Kidney (tissue), 14 donors: ENCODE measurements around the gene USP49. TPM values are rescaled to one million over a fixed set of nuclear protein-coding genes. Genes with fewer than 3 reads are reported as not detected.

Experiments
- DNase-seq, 5 donors: peaks; one replicate each; pipeline ENCODE4 v3.0.0-alpha.2; 2013 to 2020
- FAIRE-seq: peaks from 2 replicates; lab custom pipeline; 2012; peaks lifted over from hg19 to GRCh38; lab: Jason Lieb, UNC
- H3K27ac ChIP-seq, 2 donors: one replicate each; pipeline ENCODE4 v1.7.0; 2013; ENCODE audit warnings: low read depth in 2 of 2, low read length in 2 of 2, inconsistent platforms in 1 of 2
- H3K27me3 ChIP-seq: one replicate; pipeline ENCODE4 v1.7.1; 2013; ENCODE audit warnings: low read length, inconsistent platforms; ENCODE audit not compliant: control insufficient read depth, insufficient read depth
- H3K36me3 ChIP-seq, 3 donors: one replicate each; pipeline versions ENCODE4 v1.7.0 to v1.7.1; 2013; ENCODE audit warnings: low read length in 3 of 3, control low read depth in 1 of 3, inconsistent platforms in 1 of 3; ENCODE audit not compliant: insufficient read depth in 3 of 3, control insufficient read depth in 2 of 3
- H3K4me1 ChIP-seq, 3 donors: one replicate each; pipeline versions ENCODE4 v1.7.0 to v1.7.1; 2013; ENCODE audit warnings: low read length in 3 of 3, inconsistent platforms in 1 of 3, low read depth in 1 of 3; ENCODE audit not compliant: control insufficient read depth in 2 of 3, insufficient read depth in 2 of 3
- H3K4me3 ChIP-seq, 3 donors: one replicate each; pipeline versions ENCODE4 v1.7.0 to v1.8.1; 2013; ENCODE audit warnings: low read length in 3 of 3, control low read depth in 1 of 3, inconsistent platforms in 1 of 3
- H3K9ac ChIP-seq, 3 donors: one replicate each; pipeline versions ENCODE4 v1.7.0 to v1.7.1; 2013; ENCODE audit warnings: low read length in 3 of 3, control low read depth in 1 of 3, inconsistent platforms in 1 of 3
- H3K9me3 ChIP-seq, 3 donors: one replicate each; pipeline versions ENCODE4 v1.7.0 to v1.7.1; 2013; ENCODE audit warnings: low read length in 3 of 3, control low read depth in 1 of 3, inconsistent platforms in 1 of 3; ENCODE audit not compliant: control insufficient read depth in 2 of 3, insufficient read depth in 1 of 3
- CTCF ChIP-seq: IDR thresholded peaks from 3 replicates; pipeline ENCODE4 v1.5.1; 2012; ENCODE audit warnings: mild to moderate bottlenecking, moderate library complexity, borderline replicate concordance; ENCODE audit not compliant: insufficient read depth; ENCODE audit errors: extremely low read depth
- intact Hi-C: fragments of 100-400 bp; cut with DNase I; formaldehyde crosslinking; loops from one replicate; pipeline ENCODE4 v1.11.1; 2022
- polyA plus RNA-seq: library from polyadenylated mRNA; stranded (reverse); fragments of 350-450 nt; fragmentation: Illumina TruSeq; extraction: RNeasy Lipid Tissue Mini Kit (QIAGEN cat#74804); gene quantifications from one replicate; pipeline ENCODE4 v1.2.3, GENCODE V29; 2014; ENCODE audit warnings: low read depth, low replicate concordance; ENCODE audit not compliant: insufficient read depth
- total RNA-seq: library from RNA; stranded (reverse); fragmentation: NEBNext Ultra II Directional; extraction: Animal tissue kit (Norgen Biotek cat#: 25700); gene quantifications from one replicate; pipeline ENCODE4 v1.2.1, GENCODE V29; 2021
- donor health status: control.
- donor health status: control.
- donor health status: control.
- donor health status: control.
- donor health status: control.
- donor health status: DM: yes; HTN: yes; CAD: no.
- donor health status: Normal renal cell carcinoma (clear cell type).

Gene USP49
- total and polyA plus RNA-seq, 2 donors from 2014 or later: 1.1 to 3.4 TPM

GRCh38 chr6:41878961-41879405 lies 16.2 kb downstream of the USP49 start:
- intact Hi-C loops: no loop called here
- H3K9ac ChIP-seq: no peak overlapping the region
- DNase-seq: no peak
- H3K27me3 ChIP-seq: no peaks in the 10 kb centered on the region
- no peak for FAIRE-seq
- TF ChIP-seq CTCF: no peak
- H3K9me3 ChIP-seq: no peaks in the 10 kb centered on the region
- no peaks in the 10 kb centered on the region for H3K36me3 ChIP-seq
- H3K4me1 ChIP-seq: no peaks in the 10 kb centered on the region
- H3K4me3 ChIP-seq: no peak overlapping the region
- no peak overlapping the region for H3K27ac ChIP-seq

GRCh38 chr6:41878246-41878645 lies 16.9 kb downstream of the USP49 start:
- peak in 1 of 5 donors; percentile 11 for DNase-seq
- no peak for TF ChIP-seq CTCF
- Histone ChIP-seq H3K4me3 (no peak overlapping the region), H3K27me3 (no peaks in the 10 kb centered on the region), H3K4me1 (no peaks in the 10 kb centered on the region), H3K36me3 (no peaks in the 10 kb centered on the region), H3K9ac (no peak overlapping the region), H3K27ac (no peak overlapping the region), H3K9me3 (no peaks in the 10 kb centered on the region)
- intact Hi-C loops: no loop called here
- FAIRE-seq: no peak

GRCh38 chr6:41877051-41877680 lies 18.0 kb downstream of the USP49 start:
- no peaks in the 10 kb centered on the region for H3K9me3 ChIP-seq
- H3K9ac ChIP-seq: no peak overlapping the region
- no peaks in the 10 kb centered on the region for H3K27me3 ChIP-seq
- FAIRE-seq: no peak
- no peaks in the 10 kb centered on the region for H3K36me3 ChIP-seq
- no peak overlapping the region for H3K4me3 ChIP-seq
- no peaks in the 10 kb centered on the region for H3K4me1 ChIP-seq
- intact Hi-C loops: no loop called here
- no peak for TF ChIP-seq CTCF
- H3K27ac ChIP-seq: no peak overlapping the region
- DNase-seq: no peak

GRCh38 chr6:41874741-41875140 lies 20.4 kb downstream of the USP49 start:
- Histone ChIP-seq H3K36me3 (no peaks in the 10 kb centered on the region), H3K4me3 (no peak overlapping the region), H3K9ac (no peak overlapping the region), H3K27me3 (no peaks in the 10 kb centered on the region), H3K27ac (no peak overlapping the region), H3K4me1 (no peaks in the 10 kb centered on the region), H3K9me3 (no peaks in the 10 kb centered on the region)
- no peak for DNase-seq
- no peak for TF ChIP-seq CTCF
- no peak for FAIRE-seq
- intact Hi-C loops: no loop called here
